Measurements from ENCODE around the gene ZNF304. TPM values are rescaled to one million over a fixed set of nuclear protein-coding genes. Genes with fewer than 3 reads are reported as not detected.
A peak's percentile ranks its signal among the peaks of the same experiment; 100 is the strongest.
"Not testable (repeated sequence)": the region's sequence is repeated elsewhere in the genome, so short reads cannot be mapped to it uniquely, and the experiment has no call there.

The ZNF304 gene
- total RNA-seq, 8 experiments from 2014 or later, result 5.7 to 12.0 (median 10.7) TPM

DNA sequence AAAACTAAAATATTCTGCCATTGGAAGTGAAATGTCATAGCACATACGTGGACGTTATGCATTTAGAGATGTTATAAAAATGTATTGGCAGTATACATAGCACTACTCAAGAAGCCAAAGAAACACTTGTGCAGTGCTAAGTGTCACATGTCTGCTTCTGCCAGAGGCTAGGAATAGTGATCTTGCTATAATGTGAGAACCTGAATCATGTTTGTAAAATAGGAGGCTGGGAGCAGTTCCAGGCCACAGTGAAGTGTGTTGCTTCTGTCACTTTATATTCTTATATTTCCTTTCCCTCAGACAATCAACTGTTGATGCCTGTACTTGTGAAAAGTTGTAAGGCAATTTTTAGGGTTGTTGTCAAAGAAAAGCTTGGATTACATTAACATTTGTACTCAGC is 15.7 kb downstream of the ZNF304 start:
- Histone ChIP-seq H3K27ac (no peak overlapping the region), H3K4me1 (replicated peaks in 1 of 2) (peaks cover 5 to 6% of the 10 kb centered on the region in 2 donors), H3K4me3 (no peak overlapping the region)
- no peak for ATAC-seq (replicated peaks in 6 of 8)
- in situ Hi-C loops (cut with MboI; ENCODE audit: low pct_unique_long_range_greater_than_20kb in 2 of 9, low sequenced_read_pairs in 9 of 9, unreplicated experiment in 9 of 9), result no loop called here
- 69 to 100% (median 100%) methylated on average over 2 of the region's 2 CpGs; no CpG with 5 or more reads in 3 of the 10 experiments for WGBS, 10 experiments

DNA sequence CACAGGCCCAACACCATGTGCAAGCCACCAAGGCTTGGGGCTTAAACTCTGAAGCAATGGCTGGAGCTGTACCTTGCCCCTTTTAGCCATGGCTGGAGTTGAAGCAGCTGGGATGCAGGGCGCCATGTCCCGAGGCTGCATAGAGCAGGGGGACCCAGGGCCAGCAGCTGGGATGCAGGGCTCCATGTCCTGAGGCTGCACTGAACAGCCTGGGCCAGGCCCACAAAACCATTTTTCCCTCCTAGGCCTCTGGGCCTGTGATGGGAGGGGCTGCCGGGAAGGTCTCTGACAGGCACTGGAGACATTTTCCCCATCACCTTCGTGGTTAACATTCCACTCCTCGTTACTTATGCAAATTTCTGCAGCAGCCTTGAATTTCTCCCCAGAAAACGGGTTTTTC is 23.1 kb downstream of the ZNF304 start:
- no peak for ATAC-seq (replicated peaks in 6 of 8)
- WGBS, 10 experiments, result 65 to 100% (median 87%) methylated on average over 2 to 5 of the region's 6 CpGs; no CpG with 5 or more reads in 2 of the 10 experiments
- no peaks in the 10 kb centered on the region for H3K4me1 ChIP-seq (replicated peaks in 1 of 2)
- no peak overlapping the region for H3K4me3 ChIP-seq
- in situ Hi-C loops (cut with MboI; ENCODE audit: low pct_unique_long_range_greater_than_20kb in 2 of 9, low sequenced_read_pairs in 9 of 9, unreplicated experiment in 9 of 9), result no loop called here
- H3K27ac ChIP-seq, result no peak overlapping the region

DNA sequence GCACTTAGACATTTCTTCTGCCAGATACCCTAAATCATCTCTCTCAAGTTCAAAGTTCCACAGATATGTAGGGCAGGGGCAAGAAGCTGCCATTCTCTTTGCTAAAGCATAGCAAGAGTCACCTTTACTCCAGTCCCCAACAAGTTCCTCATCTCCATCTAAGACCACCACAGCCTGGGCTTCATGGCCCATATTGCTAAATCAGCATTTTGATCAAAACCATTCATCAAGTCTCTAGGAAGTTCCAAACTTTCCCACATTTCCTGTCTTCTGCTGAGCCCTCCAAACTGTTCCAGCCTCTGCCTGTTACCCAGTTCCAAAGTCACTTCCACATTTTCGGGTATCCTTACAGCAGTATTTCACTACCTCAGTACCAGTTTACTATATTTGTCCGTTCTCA is 23.6 kb downstream of the ZNF304 start:
- ATAC-seq (replicated peaks in 6 of 8); H3K27ac ChIP-seq; in situ Hi-C loops (cut with MboI; ENCODE audit: low pct_unique_long_range_greater_than_20kb in 2 of 9, low sequenced_read_pairs in 9 of 9, unreplicated experiment in 9 of 9); H3K4me3 ChIP-seq; H3K4me1 ChIP-seq (replicated peaks in 1 of 2): not testable (repeated sequence)
- WGBS, 10 experiments, result 80 to 100% (median 100%) methylated on average over 1 to 2 of the region's 2 CpGs; no CpG with 5 or more reads in 1 of the 10 experiments

DNA sequence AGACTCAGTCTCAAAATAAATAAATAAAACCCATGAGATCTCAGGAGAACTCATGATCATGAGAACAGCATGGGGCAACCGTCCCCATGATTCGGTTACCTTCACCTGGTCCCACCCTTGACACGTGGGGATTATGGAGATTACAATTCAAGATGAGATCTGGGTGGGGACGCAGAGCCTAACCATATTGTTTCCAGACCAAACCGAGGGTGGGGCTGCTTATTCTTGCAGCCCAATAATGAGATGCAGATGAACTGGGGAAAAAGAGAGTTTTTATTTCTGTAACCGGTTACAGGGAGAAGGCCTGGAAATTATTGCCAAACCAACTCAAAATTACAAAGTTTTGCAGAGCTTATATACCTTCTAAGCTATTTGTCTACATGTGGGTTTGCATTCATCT is 25.1 kb downstream of the ZNF304 start:
- no peaks in the 10 kb centered on the region for H3K4me1 ChIP-seq (replicated peaks in 1 of 2)
- 0 to 100% (median 95%) methylated on average over 1 to 5 of the region's 6 CpGs; no CpG with 5 or more reads in 5 of the 10 experiments for WGBS, 10 experiments
- peak in 2 of 8 experiments; percentile 86 to 91 for ATAC-seq (replicated peaks in 6 of 8)
- no peak overlapping the region for H3K27ac ChIP-seq
- H3K4me3 ChIP-seq, result no peak overlapping the region
- in situ Hi-C loops (cut with MboI; ENCODE audit: low pct_unique_long_range_greater_than_20kb in 2 of 9, low sequenced_read_pairs in 9 of 9, unreplicated experiment in 9 of 9), result no loop called here

DNA sequence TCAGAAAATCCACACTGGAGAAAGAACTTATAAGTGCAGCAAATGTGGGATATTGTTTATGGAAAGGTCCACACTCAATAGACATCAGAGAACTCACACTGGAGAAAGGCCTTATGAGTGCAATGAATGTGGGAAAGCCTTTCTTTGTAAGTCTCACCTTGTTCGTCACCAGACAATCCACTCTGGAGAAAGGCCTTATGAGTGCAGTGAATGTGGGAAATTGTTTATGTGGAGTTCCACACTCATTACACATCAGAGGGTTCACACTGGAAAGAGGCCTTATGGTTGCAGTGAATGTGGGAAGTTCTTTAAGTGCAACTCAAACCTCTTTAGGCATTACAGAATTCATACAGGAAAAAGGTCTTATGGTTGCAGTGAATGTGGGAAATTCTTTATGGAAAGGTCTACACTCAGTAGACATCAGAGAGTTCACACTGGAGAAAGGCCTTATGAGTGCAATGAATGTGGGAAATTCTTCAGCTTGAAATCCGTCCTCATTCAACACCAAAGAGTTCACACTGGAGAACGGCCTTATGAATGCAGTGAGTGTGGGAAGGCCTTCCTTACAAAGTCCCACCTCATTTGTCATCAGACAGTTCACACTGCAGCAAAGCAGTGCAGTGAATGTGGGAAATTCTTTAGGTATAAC is 26.6 kb downstream of the ZNF304 start:
- Histone ChIP-seq H3K27ac (no peak overlapping the region), H3K4me1 (replicated peaks in 1 of 2) (no peaks in the 10 kb centered on the region), H3K4me3 (no peak overlapping the region)
- WGBS, 10 experiments, result 17 to 94% (median 83%) methylated on average over 1 to 3 of the region's 3 CpGs; no CpG with 5 or more reads in 2 of the 10 experiments
- no peak for ATAC-seq (replicated peaks in 6 of 8)
- in situ Hi-C loops (cut with MboI; ENCODE audit: low pct_unique_long_range_greater_than_20kb in 2 of 9, low sequenced_read_pairs in 9 of 9, unreplicated experiment in 9 of 9), result no loop called here

DNA sequence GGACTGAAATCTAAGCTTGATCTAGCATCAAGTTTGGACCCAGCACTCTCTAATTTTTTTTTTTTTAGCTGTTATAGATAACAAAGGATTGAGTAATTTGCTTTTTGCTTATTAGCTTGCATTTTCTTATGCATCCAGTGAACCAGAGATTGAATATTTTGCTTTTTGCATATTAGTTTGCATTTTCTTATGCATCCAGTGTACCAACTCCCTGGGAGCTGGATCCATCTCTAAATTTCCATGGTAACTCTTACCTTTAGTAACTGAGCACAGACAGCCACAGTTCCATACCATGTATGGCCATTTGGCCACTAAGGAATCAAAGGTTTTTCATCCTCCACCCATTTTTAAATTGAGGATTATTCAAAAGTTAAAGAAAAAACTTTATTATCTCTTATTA is 29.9 kb downstream of the ZNF304 start:
- peak in 2 of 8 experiments; percentile 77 to 80 for ATAC-seq (replicated peaks in 6 of 8)

DNA sequence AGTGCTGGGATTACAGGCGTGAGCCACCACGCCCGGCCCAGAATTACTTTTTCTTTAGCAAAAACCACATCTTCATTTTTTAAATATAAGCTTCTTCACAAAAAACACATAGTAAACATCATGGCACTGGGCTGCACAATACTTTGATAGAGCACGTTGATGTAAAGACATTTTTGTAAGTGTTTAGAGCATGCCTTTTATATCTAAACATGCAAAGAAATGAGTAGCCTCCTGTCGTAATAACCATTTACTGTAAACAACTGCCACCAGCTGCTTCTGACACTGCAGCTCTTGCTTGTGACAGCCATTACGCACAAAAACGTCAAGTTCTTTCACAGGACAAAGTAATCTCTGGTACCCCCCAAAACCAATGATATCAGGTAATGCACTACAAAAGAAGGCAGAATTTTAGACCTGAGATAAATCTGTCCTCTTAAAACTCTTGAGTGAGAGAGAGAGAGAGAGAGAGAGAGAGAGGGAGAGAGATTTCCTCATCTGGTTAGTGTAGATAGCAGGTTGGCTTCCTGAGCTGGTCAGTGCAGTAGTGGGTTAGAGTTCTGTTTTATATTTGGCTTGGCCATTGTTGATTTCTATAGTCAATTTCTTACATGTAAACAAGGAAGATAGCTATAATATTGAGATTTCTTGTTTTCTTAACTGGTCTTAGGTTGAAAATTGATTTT is 31.9 kb downstream of the ZNF304 start:
- no peak for ATAC-seq (replicated peaks in 6 of 8)
- in situ Hi-C loops (cut with MboI; ENCODE audit: low pct_unique_long_range_greater_than_20kb in 2 of 9, low sequenced_read_pairs in 9 of 9, unreplicated experiment in 9 of 9), result no loop called here
- WGBS, 10 experiments, result 25 to 87% (median 68%) methylated on average over 2 to 6 of the region's 7 CpGs
- H3K27ac ChIP-seq, result no peak overlapping the region
- H3K4me3 ChIP-seq, result no peak overlapping the region
- no peaks in the 10 kb centered on the region for H3K4me1 ChIP-seq (replicated peaks in 1 of 2)

More for the DNA sequence above, 29.9 kb downstream of the ZNF304 start:
- H3K4me1 ChIP-seq (replicated peaks in 1 of 2), result no peaks in the 10 kb centered on the region
- in situ Hi-C loops (cut with MboI; ENCODE audit: low pct_unique_long_range_greater_than_20kb in 2 of 9, low sequenced_read_pairs in 9 of 9, unreplicated experiment in 9 of 9), result no loop called here
- no peak overlapping the region for H3K4me3 ChIP-seq
- no peak overlapping the region for H3K27ac ChIP-seq

DNA sequence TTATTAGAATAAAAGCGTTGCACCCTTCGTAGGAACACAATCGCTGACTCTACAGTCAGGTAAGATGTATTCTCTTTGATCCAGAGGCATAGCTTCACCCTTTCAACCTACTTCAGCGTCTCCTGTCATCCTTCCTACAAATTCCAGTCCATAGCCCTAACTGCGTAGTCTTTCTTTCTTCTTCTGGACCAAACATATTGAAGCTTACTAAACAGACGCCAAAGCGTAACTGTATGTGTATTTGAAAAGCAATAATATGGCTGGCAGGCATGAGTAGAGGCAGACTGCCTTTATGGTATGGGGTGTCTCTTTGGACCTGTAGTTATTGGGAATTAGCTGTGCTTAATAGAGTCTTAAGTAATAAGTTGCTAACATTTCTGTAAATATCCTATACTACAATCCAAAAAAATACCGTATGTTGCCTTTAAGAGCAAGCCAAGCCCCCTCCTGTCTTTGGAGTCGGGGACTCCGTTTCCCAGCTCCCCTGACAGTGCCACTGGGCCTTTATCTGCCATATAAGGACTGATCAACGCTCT is 38.2 kb downstream of the ZNF304 start:
- H3K4me1 ChIP-seq (replicated peaks in 1 of 2), result peaks cover 7 to 20% of the 10 kb centered on the region in 2 donors
- no peak for ATAC-seq (replicated peaks in 6 of 8)
- H3K4me3 ChIP-seq, result peak overlapping the region; percentile 10 to 88 (median 23)
- in situ Hi-C loops (cut with MboI; ENCODE audit: low pct_unique_long_range_greater_than_20kb in 2 of 9, low sequenced_read_pairs in 9 of 9, unreplicated experiment in 9 of 9), result no loop called here
- whole genome bisulfite sequencing, 10 experiments, result 52 to 100% (median 69%) methylated on average over 3 to 10 of the region's 11 CpGs; no CpG with 5 or more reads in 1 of the 10 experiments
- peak overlapping the region; percentile 72 to 75 for H3K27ac ChIP-seq

DNA sequence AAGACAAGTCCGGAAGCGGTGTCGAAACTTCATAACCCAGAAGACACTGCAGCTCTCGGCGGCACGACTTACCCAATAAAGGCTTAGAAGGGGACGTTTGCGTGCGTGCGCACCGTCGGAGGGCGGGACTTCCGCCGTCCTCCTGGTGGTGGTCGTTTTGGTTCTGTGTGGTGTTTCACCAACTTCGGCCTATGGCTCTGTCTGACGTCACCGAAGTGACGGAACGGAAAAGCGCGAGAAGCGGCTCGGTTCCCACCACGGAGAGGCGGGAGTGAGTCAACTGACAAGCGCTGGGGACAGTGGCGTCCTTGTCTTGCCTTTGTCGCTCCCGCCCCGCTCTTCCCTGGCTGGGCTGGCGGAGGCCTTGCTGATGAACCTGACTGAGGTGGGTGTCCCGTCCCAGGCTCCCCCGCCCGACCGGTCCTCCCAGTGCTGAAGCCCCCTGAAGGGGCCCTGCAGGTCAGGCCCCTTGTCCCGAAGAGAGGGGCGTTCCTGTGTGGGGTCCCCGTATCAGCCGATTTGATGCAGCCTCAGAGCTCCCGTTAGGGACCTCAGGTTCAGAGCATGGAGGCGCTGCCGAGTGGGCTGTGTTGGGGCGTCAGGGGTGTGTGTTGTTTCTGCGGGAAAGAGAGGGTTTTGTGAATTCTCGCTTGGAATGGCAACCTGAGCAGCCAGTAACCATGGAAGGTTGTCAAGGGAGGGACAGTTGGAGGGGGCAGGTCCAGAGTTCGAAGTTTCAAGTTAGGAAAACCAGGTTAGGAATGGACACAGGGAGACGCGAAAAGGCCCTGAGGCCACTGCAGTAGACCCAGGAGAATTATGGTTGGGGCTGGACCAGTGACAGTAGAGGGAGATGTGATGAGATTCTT is 38.9 kb downstream of the ZNF304 start, which contains the start of gene ZNF548:
ZNF548 (plus strand) TSS at position 125 of the 869 bp plus-strand sequence; CDS start at position 371, 246 bp downstream.
- H3K4me1 ChIP-seq (replicated peaks in 1 of 2), result peaks cover 7 to 20% of the 10 kb centered on the region in 2 donors
- ATAC-seq (replicated peaks in 6 of 8), result peak; percentile 93 to 97 (median 94)
- WGBS, 10 experiments, result 0 to 5% (median 0%) methylated on average over 1 to 16 of the region's 50 CpGs; no CpG with 5 or more reads in 4 of the 10 experiments
- H3K4me3 ChIP-seq, result peak within 1 kb of the TSS; percentile 70 to 88 (median 76)
- H3K27ac ChIP-seq, result peak within 1 kb of the TSS; percentile 94 to 96
- in situ Hi-C loops (cut with MboI; ENCODE audit: low pct_unique_long_range_greater_than_20kb in 2 of 9, low sequenced_read_pairs in 9 of 9, unreplicated experiment in 9 of 9), result no loop called here

DNA sequence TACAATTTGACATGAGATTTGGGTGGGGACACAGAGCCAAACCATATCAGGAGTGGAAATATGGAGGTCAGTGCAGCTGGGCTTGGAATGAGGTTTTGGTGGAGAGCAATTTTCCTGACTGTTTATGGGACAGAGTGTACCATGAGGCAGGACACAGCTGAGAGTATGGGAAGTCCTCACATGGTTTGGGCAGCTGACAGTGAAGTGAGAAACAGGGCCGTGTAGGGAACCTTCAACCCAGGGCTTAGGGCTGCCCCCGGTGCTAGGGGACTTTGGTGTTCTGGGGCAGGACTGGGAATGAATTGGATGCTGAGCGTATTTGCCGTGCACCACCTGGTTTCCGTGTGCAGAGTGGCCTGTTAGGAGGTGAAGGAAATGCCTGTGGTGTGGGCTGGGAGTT is 44.6 kb downstream of the ZNF304 start:
- Histone ChIP-seq H3K27ac (no peak overlapping the region), H3K4me1 (replicated peaks in 1 of 2) (peaks cover 2 to 14% of the 10 kb centered on the region in 2 donors), H3K4me3 (no peak overlapping the region)
- in situ Hi-C loops (cut with MboI; ENCODE audit: low pct_unique_long_range_greater_than_20kb in 2 of 9, low sequenced_read_pairs in 9 of 9, unreplicated experiment in 9 of 9), result no loop called here
- ATAC-seq (replicated peaks in 6 of 8), result no peak
- WGBS, 10 experiments, result 93 to 100% (median 100%) methylated on average over 1 to 3 of the region's 5 CpGs; no CpG with 5 or more reads in 7 of the 10 experiments

DNA sequence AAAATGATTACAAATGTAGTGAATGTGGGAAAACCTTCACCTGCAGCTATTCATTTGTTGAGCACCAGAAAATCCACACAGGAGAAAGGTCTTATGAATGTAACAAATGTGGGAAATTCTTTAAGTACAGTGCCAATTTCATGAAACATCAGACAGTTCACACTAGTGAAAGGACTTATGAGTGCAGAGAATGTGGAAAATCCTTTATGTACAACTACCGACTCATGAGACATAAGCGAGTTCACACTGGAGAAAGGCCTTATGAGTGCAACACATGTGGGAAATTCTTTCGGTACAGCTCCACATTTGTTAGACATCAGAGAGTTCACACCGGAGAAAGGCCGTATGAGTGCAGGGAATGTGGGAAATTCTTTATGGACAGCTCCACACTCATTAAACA is 47.8 kb downstream of the ZNF304 start:
- in situ Hi-C loops (cut with MboI; ENCODE audit: low pct_unique_long_range_greater_than_20kb in 2 of 9, low sequenced_read_pairs in 9 of 9, unreplicated experiment in 9 of 9), result no loop called here
- Histone ChIP-seq H3K27ac (no peak overlapping the region), H3K4me1 (replicated peaks in 1 of 2) (no peaks in the 10 kb centered on the region), H3K4me3 (no peak overlapping the region)
- WGBS, 10 experiments, result 95 to 100% (median 100%) methylated on average over 1 to 5 of the region's 5 CpGs; no CpG with 5 or more reads in 4 of the 10 experiments
- no peak for ATAC-seq (replicated peaks in 6 of 8)

DNA sequence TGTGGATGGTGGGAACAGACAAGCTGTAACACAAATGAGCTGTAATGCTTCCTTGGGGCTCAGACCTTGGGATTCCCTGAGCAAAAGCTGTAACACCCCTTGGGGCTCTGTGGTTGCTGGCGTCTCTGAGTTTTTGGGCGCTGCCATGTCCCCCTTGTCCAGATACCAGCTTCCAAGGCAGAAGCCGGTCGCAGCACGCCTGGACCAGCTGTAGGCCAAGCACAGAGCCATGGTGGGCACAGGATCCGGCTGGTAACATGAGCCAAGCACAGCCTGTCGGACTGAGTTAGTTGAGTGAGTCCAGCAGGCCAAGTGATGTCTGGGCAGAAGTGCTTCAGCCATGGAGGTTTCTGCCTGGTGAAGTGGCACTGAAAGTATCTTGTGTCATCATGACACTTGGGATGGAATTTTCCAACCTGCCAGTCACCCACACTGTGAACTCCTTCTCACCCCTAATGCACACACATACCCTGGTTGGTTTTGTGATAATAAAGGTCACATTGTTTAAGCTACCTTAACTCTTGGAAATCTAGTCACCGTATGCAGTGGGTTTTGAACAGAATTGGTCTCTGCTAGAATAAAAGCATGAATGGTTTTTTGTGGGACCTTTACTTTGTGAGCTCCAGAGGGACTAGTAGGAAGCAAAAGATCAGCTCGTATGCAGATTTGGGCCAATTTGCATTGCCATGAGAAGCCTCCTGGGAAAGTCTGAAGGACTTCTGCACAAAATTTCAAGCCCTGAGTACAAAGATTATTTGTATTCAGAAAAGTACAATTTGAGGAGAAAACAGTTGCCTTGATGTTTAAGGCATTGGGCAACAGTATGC is 52.9 kb downstream of the ZNF304 start:
- no peak overlapping the region for H3K4me3 ChIP-seq
- H3K4me1 ChIP-seq (replicated peaks in 1 of 2), result no peaks in the 10 kb centered on the region
- peak in 2 of 8 experiments; percentile 53 to 62 for ATAC-seq (replicated peaks in 6 of 8)
- H3K27ac ChIP-seq, result no peak overlapping the region
- in situ Hi-C loops (cut with MboI; ENCODE audit: low pct_unique_long_range_greater_than_20kb in 2 of 9, low sequenced_read_pairs in 9 of 9, unreplicated experiment in 9 of 9), result no loop called here
- 33 to 100% (median 71%) methylated on average over 1 to 9 of the region's 9 CpGs; no CpG with 5 or more reads in 4 of the 10 experiments for WGBS, 10 experiments

Measured in motor neuron (in vitro differentiated cells).